GM19397 (cell line): ENCODE measurements around the gene C3orf52.

Experiments used
- ATAC-seq: cut with Tn5 transposase; IDR thresholded peaks from one replicate; pipeline ENCODE4 v1.9.1; 2021; ENCODE audit warnings: mild to moderate bottlenecking, moderate library complexity; ENCODE audit not compliant: unreplicated experiment

C3orf52 gene

GRCh38 chr3:112134335-112135124 lies 48.3 kb downstream of the C3orf52 start:
- ATAC-seq, result no peak

GRCh38 chr3:112136046-112136445 lies 49.9 kb downstream of the C3orf52 start:
- no peak for ATAC-seq

GRCh38 chr3:112136959-112137693 lies 50.9 kb downstream of the C3orf52 start:
- no peak for ATAC-seq

- ATAC-seq, result no peak
Observed at GRCh38 chr3:112137781-112138180, 51.6 kb downstream of the C3orf52 start.

GRCh38 chr3:112138219-112138969 lies 52.2 kb downstream of the C3orf52 start:
- ATAC-seq, result no peak

GRCh38 chr3:112140584-112140983 lies 54.4 kb downstream of the C3orf52 start:
- no peak for ATAC-seq

- ATAC-seq, result no peak
Observed at GRCh38 chr3:112141293-112141692, 55.1 kb downstream of the C3orf52 start.

GRCh38 chr3:112143251-112143650 lies 57.1 kb downstream of the C3orf52 start:
- no peak for ATAC-seq

GRCh38 chr3:112143689-112144088 lies 57.5 kb downstream of the C3orf52 start:
- ATAC-seq, result no peak

GRCh38 chr3:112149136-112149535 lies 62.9 kb downstream of the C3orf52 start:
- ATAC-seq, result no peak

GRCh38 chr3:112167758-112168157 lies 81.6 kb downstream of the C3orf52 start:
- no peak for ATAC-seq
